ENCODE measurements around the gene METTL15.

DNA sequence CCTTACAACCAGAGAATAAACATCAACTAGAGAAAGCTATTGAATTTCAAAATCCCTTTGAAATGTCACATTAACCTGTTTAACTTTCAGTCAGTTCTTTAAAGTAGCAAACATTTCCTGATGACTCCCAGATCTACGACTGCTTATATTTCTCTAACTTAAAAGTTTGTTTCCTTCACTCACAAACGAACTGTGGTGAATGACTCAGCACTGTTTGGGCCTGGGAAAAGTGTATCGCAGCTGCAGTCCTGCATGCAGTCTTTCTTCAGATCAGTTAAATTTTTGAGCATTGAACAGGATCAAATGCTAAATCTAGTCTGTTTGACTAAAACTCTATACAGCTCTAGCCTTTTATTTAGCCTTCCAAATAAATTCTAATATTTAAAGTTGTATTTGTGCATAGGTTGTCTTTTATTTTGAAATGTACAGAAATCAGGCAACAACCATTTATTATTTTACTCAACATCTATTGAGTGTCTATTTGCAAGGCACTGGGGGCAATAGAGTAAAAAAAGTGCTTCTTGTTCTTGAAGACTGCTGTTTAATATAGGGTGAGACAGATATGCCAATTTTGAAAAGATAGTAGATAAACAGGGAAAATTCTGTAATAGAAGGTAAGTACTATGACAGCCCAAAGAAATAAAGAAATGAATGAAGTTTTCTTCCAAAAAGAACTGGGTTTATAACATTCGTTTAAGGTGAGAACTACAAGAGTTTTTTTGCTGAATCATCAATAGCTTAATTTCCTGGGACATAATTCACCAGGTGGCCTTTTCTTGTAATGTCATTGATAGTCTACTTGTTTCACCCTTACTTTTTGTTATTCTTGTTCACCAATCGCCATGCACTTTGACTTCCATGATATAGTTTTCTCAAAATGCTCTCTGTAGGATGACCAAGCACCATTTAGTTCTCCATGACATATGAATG is 235.4 kb downstream of the METTL15 start:
- no peak for TF ChIP-seq POLR2AphosphoS5 (IDR thresholded peaks at IDR 0.05)
- TF ChIP-seq, protein P1, sequence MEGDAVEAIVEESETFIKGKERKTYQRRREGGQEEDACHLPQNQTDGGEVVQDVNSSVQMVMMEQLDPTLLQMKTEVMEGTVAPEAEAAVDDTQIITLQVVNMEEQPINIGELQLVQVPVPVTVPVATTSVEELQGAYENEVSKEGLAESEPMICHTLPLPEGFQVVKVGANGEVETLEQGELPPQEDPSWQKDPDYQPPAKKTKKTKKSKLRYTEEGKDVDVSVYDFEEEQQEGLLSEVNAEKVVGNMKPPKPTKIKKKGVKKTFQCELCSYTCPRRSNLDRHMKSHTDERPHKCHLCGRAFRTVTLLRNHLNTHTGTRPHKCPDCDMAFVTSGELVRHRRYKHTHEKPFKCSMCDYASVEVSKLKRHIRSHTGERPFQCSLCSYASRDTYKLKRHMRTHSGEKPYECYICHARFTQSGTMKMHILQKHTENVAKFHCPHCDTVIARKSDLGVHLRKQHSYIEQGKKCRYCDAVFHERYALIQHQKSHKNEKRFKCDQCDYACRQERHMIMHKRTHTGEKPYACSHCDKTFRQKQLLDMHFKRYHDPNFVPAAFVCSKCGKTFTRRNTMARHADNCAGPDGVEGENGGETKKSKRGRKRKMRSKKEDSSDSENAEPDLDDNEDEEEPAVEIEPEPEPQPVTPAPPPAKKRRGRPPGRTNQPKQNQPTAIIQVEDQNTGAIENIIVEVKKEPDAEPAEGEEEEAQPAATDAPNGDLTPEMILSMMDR (IDR thresholded peaks at IDR 0.05) = no peak
- TF ChIP-seq POLR2A (IDR thresholded peaks at IDR 0.05) = no peak

Measured in transverse colon (tissue), 4 donors.